Sigmoid colon (tissue), 7 donors: Measurements from ENCODE around the gene UBE2J1. TPM values are rescaled to one million over a fixed set of nuclear protein-coding genes. Genes with fewer than 3 reads are reported as not detected.
A peak's percentile ranks its signal among the peaks of the same experiment; 100 is the strongest.
"Not testable (repeated sequence)": the region's sequence is repeated elsewhere in the genome, so short reads cannot be mapped to it uniquely, and the experiment has no call there.

Source experiments
- DNase-seq: peaks from one replicate; pipeline ENCODE4 v3.0.0-alpha.2; 2019
- H3K27ac ChIP-seq, 4 donors: fragments of 200-600 bp; sonication (generic); one replicate each; pipeline ENCODE4 v1.5.1; 2016 to 2019; ENCODE audit warnings: mild to moderate bottlenecking in 1 of 4
- H3K27me3 ChIP-seq, 3 donors: fragments of 200-600 bp; sonication (generic); one replicate each; pipeline ENCODE4 v1.5.1; 2019; ENCODE audit warnings: mild to moderate bottlenecking in 1 of 3
- H3K36me3 ChIP-seq, 4 donors: fragments of 200-600 bp; sonication (generic); one replicate each; pipeline ENCODE4 v1.5.1; 2016 to 2019
- H3K4me1 ChIP-seq, 4 donors: fragments of 200-600 bp; sonication (generic); one replicate each; pipeline ENCODE4 v1.5.1; 2017 to 2019
- H3K4me3 ChIP-seq, 4 donors: fragments of 200-600 bp; sonication (generic); one replicate each; pipeline ENCODE4 v1.5.1; 2017 to 2019; ENCODE audit warnings: mild to moderate bottlenecking in 2 of 4, moderate library complexity in 1 of 4
- H3K9me3 ChIP-seq, 4 donors: fragments of 200-600 bp in 3 of 4; sonication (generic) in 3 of 4; one replicate each; pipeline versions ENCODE4 v1.5.1 to v1.6.1; 2013 to 2019
- CTCF ChIP-seq, 4 experiments: fragments of 450-650 bp in 3 of 4; fragments of 200-600 bp in 1 of 4; IDR thresholded peaks; one replicate each; pipeline ENCODE4 v1.5.1; 2016 to 2019; ENCODE audit warnings: antibody characterized with exemption in 4 of 4, mild to moderate bottlenecking in 3 of 4, moderate library complexity in 2 of 4
- EP300 ChIP-seq, 4 donors: sonication (generic); formaldehyde crosslinking; IDR thresholded peaks; one replicate each; pipeline ENCODE4 v1.6.1; 2017; ENCODE audit warnings: antibody characterized with exemption in 4 of 4
- POLR2A ChIP-seq, 2 donors: fragments of 450-650 bp; IDR thresholded peaks; one replicate each; pipeline ENCODE4 v1.6.1; 2016; ENCODE audit warnings: antibody characterized with exemption in 2 of 2, mild to moderate bottlenecking in 2 of 2, moderate library complexity in 2 of 2
- POLR2AphosphoS5 ChIP-seq, 4 donors: sonication (generic); formaldehyde crosslinking; IDR thresholded peaks; one replicate each; pipeline ENCODE4 v1.6.1; 2017; ENCODE audit warnings: antibody characterized with exemption in 4 of 4
- WGBS, 2 donors: extraction: QIAGEN DNeasy Blood & Tissue Kit; methylation state at CpG; one replicate each; pipeline ENCODE4 v1.1.7; 2013; 5-methylcytosine and 5-hydroxymethylcytosine counted together
- intact Hi-C: fragments of 100-400 bp; cut with DNase I; formaldehyde crosslinking; loops from one replicate; pipeline ENCODE4 v1.15.1; 2023
- polyA plus RNA-seq, 3 donors: library from polyadenylated mRNA; stranded (reverse); fragments of 200-250 nt; gene quantifications; one replicate each; pipeline ENCODE4 v1.2.3, GENCODE V29; 2013
- total RNA-seq, 4 donors: library from RNA; depleted of rRNA; stranded (reverse); fragments of >200 nt; gene quantifications; one replicate each; pipeline ENCODE4 v1.1.0, GENCODE V29; 2016
- donor health status: healthy with polysubstance abuse.
- donor health status: Bipolar disorder and iron deficiency.
- donor health status: healthy.

UBE2J1 gene
- total and polyA plus RNA-seq, 7 donors: 29.5 to 50.4 (median 34.3) TPM

GRCh38 chr6:89297695-89298351, 54.7 kb downstream of the UBE2J1 start:
- Histone ChIP-seq H3K4me3 (no peak overlapping the region), H3K27me3 (no peaks in the 10 kb centered on the region), H3K36me3 (no peaks in the 10 kb centered on the region), H3K4me1 (no peaks in the 10 kb centered on the region), H3K27ac (peak overlapping the region in 2 of 4 donors; percentile 38 to 41), H3K9me3 (no peaks in the 10 kb centered on the region)
- DNase-seq: no peak
- 35 to 73% methylated on average over 12 of the region's 12 CpGs for WGBS, 2 donors
- no peak for TF ChIP-seq CTCF (IDR thresholded peaks at IDR 0.05)
- peak in 1 of 4 donors; percentile 11 for TF ChIP-seq EP300 (IDR thresholded peaks at IDR 0.05)
- TF ChIP-seq POLR2A (IDR thresholded peaks at IDR 0.05): no peak
- peak in 3 of 4 donors; percentile 33 to 64 (median 42) for TF ChIP-seq POLR2AphosphoS5 (IDR thresholded peaks at IDR 0.05)
- intact Hi-C loops: no loop called here

GRCh38 chr6:89295981-89296380, 56.5 kb downstream of the UBE2J1 start:
- TF ChIP-seq POLR2A (IDR thresholded peaks at IDR 0.05) (no peak), POLR2AphosphoS5 (IDR thresholded peaks at IDR 0.05) (no peak), CTCF (IDR thresholded peaks at IDR 0.05) (no peak), EP300 (IDR thresholded peaks at IDR 0.05) (no peak)
- H3K27me3 ChIP-seq: no peaks in the 10 kb centered on the region
- H3K4me1 ChIP-seq: no peaks in the 10 kb centered on the region
- WGBS, 2 donors: 88 to 93% methylated on average over 2 of the region's 2 CpGs
- intact Hi-C loops: no loop called here
- no peaks in the 10 kb centered on the region for H3K36me3 ChIP-seq
- no peak overlapping the region for H3K4me3 ChIP-seq
- no peak for DNase-seq
- H3K9me3 ChIP-seq: no peaks in the 10 kb centered on the region
- no peak overlapping the region for H3K27ac ChIP-seq

- H3K36me3 ChIP-seq, H3K4me1 ChIP-seq, H3K9me3 ChIP-seq, H3K4me3 ChIP-seq, H3K27ac ChIP-seq, H3K27me3 ChIP-seq, intact Hi-C loops, DNase-seq: not testable (repeated sequence)
- WGBS, 2 donors: 72 to 76% methylated on average over 1 of the region's 1 CpG
Observed at GRCh38 chr6:89295116-89295515, 57.4 kb downstream of the UBE2J1 start.

- H3K36me3 ChIP-seq: no peaks in the 10 kb centered on the region
- no peak overlapping the region for H3K4me3 ChIP-seq
Observed at GRCh38 chr6:89291256-89291819, 61.2 kb downstream of the UBE2J1 start.

More at GRCh38 chr6:89291256-89291819, 61.2 kb downstream of the UBE2J1 start:
- H3K9me3 ChIP-seq: no peaks in the 10 kb centered on the region
- 88 to 90% methylated on average over 11 of the region's 11 CpGs for WGBS, 2 donors
- no peaks in the 10 kb centered on the region for H3K27me3 ChIP-seq
- DNase-seq: no peak
- no peak overlapping the region for H3K27ac ChIP-seq
- intact Hi-C loops: no loop called here
- H3K4me1 ChIP-seq: no peaks in the 10 kb centered on the region
- TF ChIP-seq EP300 (IDR thresholded peaks at IDR 0.05) (no peak), CTCF (IDR thresholded peaks at IDR 0.05) (no peak), POLR2AphosphoS5 (IDR thresholded peaks at IDR 0.05) (no peak), POLR2A (IDR thresholded peaks at IDR 0.05) (no peak)
